DOHH2 (cell line): Measurements from ENCODE around the gene SPOCK1.

Source experiments
- H3F3A ChIP-seq: fragments of 200-600 bp; sonication (generic), shearing (Covaris generic); 2 replicates; pipeline ENCODE4 v1.6.0; 2016; ENCODE audit warnings: antibody characterized with exemption, mild to moderate bottlenecking; ENCODE audit not compliant: control insufficient read depth, insufficient read depth
- H3K27ac ChIP-seq: fragments of 200-600 bp; sonication (generic); 2 replicates; pipeline ENCODE4 v1.5.1; 2014; ENCODE audit warnings: low read depth, mild to moderate bottlenecking, low read length, moderate library complexity
- H3K27me3 ChIP-seq: fragments of 200-600 bp; sonication (generic); 2 replicates; pipeline ENCODE4 v1.6.1; 2014; ENCODE audit warnings: mild to moderate bottlenecking, low read length, mixed read lengths; ENCODE audit not compliant: control insufficient read depth
- H3K36me3 ChIP-seq: fragments of 200-600 bp; sonication (generic); 2 replicates; pipeline ENCODE4 v1.6.1; 2014; ENCODE audit warnings: mild to moderate bottlenecking, low read length, moderate library complexity, mixed read lengths; ENCODE audit not compliant: control insufficient read depth
- H3K4me1 ChIP-seq: fragments of 200-600 bp; sonication (generic); 2 replicates; pipeline ENCODE4 v1.6.1; 2014; ENCODE audit warnings: mild to moderate bottlenecking, low read length, mixed read lengths; ENCODE audit not compliant: control insufficient read depth
- H3K4me2 ChIP-seq: fragments of 200-600 bp; sonication (generic); 2 replicates; pipeline ENCODE4 v1.6.0; 2014; ENCODE audit warnings: mild to moderate bottlenecking, low read length, moderate library complexity
- H3K4me3 ChIP-seq: fragments of 200-600 bp; sonication (generic); 2 replicates; pipeline ENCODE4 v1.5.1; 2014; ENCODE audit warnings: mild to moderate bottlenecking, low read length, mixed read lengths
- H3K79me2 ChIP-seq: fragments of 200-600 bp; sonication (generic); 2 replicates; pipeline ENCODE4 v1.6.1; 2014; ENCODE audit warnings: mild to moderate bottlenecking, low read length, mixed read lengths; ENCODE audit not compliant: control insufficient read depth
- H3K9me2 ChIP-seq: fragments of 200-600 bp; sonication (generic); replicated peaks from 2 replicates; pipeline ENCODE4 v1.6.1; 2014; ENCODE audit warnings: mild to moderate bottlenecking, low read length, mixed read lengths; ENCODE audit not compliant: control insufficient read depth
- H3K9me3 ChIP-seq: fragments of 200-600 bp; sonication (generic); 2 replicates; pipeline ENCODE4 v1.6.1; 2014; ENCODE audit warnings: antibody characterized with exemption, low read length, mixed read lengths; ENCODE audit not compliant: control insufficient read depth, insufficient read depth
- H4K20me1 ChIP-seq: fragments of 200-600 bp; sonication (generic); 2 replicates; pipeline ENCODE4 v1.6.0; 2014; ENCODE audit warnings: low read depth, mild to moderate bottlenecking, antibody characterized with exemption, low read length, moderate library complexity; ENCODE audit not compliant: control insufficient read depth, insufficient read depth
- EZH2phosphoT487 ChIP-seq: fragments of 200-600 bp; sonication (generic); IDR thresholded peaks from 2 replicates; pipeline ENCODE4 v1.6.1; 2017; ENCODE audit warnings: borderline replicate concordance, mild to moderate bottlenecking, antibody characterized with exemption, low read length, moderate library complexity, mixed read lengths
- TF ChIP-seq, protein P1 (sequence below): fragments of 200-600 bp; sonication (generic); IDR thresholded peaks from one replicate; pipeline ENCODE4 v1.5.1; 2014; ENCODE audit warnings: antibody characterized with exemption, mild to moderate bottlenecking, low read depth, low read length; ENCODE audit not compliant: poor library complexity, severe bottlenecking

Gene SPOCK1

DNA sequence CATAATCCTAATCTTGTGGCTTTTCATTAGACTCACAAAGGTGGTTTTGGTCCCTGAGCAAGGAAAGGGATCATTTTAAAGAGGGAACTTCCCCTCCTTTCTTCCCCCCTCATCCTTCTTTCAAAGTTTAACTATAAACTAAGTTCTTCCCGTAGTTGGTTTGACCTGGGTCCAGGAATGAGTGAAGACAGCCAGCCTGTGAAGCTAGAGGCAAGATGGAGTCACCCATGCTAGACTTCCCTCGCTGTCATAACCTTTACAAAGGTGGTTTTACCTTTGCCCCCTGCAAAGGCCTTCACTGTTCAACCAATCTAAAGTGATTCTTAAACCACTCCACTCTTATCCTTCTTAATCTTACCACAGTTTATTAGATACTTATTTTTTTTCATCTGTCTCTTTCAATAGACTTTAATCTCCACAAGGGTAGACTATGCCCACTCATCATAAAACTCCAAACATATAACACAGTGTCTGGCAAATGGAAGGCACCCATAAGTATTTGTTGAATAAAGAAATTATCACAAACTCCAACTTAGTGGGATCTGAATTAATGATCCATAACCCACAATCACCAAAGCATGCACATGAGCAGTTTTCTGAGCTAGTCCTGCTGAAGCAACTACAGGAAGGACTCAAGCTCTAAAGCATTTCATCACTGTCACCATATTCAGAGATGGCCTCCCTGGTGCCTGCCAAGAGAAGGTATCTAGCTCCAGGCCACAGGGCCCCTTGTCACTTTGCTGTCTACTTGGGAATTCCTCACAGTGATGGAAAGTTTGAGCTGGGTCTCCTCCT lies 369.0 kb downstream of the SPOCK1 start:
- H3K9me2 ChIP-seq: no peaks in the 10 kb centered on the region

DNA sequence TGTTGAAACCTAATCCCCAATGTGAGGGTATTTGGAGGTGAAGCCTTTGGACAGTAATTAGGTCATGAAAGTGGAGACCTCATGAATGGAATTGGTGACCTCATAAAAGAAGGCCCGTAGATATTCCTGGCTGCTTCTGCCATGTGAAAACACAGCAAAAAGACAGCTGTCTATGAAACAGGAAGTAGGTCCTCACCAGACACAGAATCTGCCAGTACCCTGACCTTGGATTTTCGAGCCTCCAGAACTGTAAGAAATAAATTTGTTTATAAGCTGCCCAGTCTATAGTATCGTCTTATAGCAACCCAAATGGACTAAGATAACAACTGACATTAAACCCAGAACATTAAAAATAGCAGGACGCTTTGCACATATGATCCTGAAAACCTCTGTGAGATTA lies 371.1 kb downstream of the SPOCK1 start:
- Histone ChIP-seq H3K79me2 (no peaks in the 10 kb centered on the region), H3K9me2 (no peaks in the 10 kb centered on the region), H3K36me3 (no peaks in the 10 kb centered on the region), H4K20me1 (no peaks in the 10 kb centered on the region), H3K4me2 (no peak overlapping the region), H3K27ac (no peak overlapping the region), H3F3A (no peaks in the 10 kb centered on the region), H3K4me3 (no peak overlapping the region), H3K4me1 (peaks cover 24% of the 10 kb centered on the region), H3K27me3 (no peaks in the 10 kb centered on the region), H3K9me3 (peaks cover 13% of the 10 kb centered on the region; the same call in 1 of the 2 replicates)
- TF ChIP-seq EZH2phosphoT487: no peak
- TF ChIP-seq, protein P1, sequence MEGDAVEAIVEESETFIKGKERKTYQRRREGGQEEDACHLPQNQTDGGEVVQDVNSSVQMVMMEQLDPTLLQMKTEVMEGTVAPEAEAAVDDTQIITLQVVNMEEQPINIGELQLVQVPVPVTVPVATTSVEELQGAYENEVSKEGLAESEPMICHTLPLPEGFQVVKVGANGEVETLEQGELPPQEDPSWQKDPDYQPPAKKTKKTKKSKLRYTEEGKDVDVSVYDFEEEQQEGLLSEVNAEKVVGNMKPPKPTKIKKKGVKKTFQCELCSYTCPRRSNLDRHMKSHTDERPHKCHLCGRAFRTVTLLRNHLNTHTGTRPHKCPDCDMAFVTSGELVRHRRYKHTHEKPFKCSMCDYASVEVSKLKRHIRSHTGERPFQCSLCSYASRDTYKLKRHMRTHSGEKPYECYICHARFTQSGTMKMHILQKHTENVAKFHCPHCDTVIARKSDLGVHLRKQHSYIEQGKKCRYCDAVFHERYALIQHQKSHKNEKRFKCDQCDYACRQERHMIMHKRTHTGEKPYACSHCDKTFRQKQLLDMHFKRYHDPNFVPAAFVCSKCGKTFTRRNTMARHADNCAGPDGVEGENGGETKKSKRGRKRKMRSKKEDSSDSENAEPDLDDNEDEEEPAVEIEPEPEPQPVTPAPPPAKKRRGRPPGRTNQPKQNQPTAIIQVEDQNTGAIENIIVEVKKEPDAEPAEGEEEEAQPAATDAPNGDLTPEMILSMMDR: no peak

More for the DNA sequence above, 369.0 kb downstream of the SPOCK1 start:
- Histone ChIP-seq H3K4me2 (no peak overlapping the region), H3K36me3 (no peaks in the 10 kb centered on the region), H3K4me3 (no peak overlapping the region), H3K27ac (no peak overlapping the region), H3K79me2 (no peaks in the 10 kb centered on the region), H3K9me3 (peaks cover 13% of the 10 kb centered on the region; the same call in 1 of the 2 replicates), H4K20me1 (no peaks in the 10 kb centered on the region), H3K27me3 (no peaks in the 10 kb centered on the region), H3K4me1 (peaks cover 11% of the 10 kb centered on the region), H3F3A (no peaks in the 10 kb centered on the region)
- TF ChIP-seq EZH2phosphoT487: no peak
- TF ChIP-seq, protein P1: no peak

DNA sequence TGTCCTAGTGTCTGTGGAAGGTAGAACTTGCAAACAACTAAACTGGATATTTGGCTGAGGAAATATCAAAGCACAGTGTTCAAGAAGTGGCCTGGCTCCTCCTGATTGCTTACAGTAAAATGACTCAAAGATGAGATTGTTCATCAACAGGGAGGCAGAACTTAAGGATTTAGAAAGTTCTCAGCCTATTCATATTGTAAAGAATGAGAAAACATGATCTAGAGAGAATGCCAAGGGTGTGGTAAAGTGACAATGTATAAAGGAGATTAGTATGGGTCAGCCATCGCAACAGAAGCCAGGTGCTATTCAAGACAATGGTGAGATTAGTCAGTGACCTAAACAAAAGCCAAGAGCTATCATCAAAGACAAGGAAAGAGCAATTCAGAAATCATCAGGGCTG lies 372.3 kb downstream of the SPOCK1 start:
- no peak for TF ChIP-seq EZH2phosphoT487
- TF ChIP-seq, protein P1: no peak
- Histone ChIP-seq H3K4me3 (no peak overlapping the region), H3K27ac (no peak overlapping the region), H3K9me3 (peaks cover 13% of the 10 kb centered on the region; the same call in 1 of the 2 replicates), H3K79me2 (no peaks in the 10 kb centered on the region), H3K27me3 (no peaks in the 10 kb centered on the region), H3K4me1 (peaks cover 24% of the 10 kb centered on the region), H4K20me1 (no peaks in the 10 kb centered on the region), H3K9me2 (no peaks in the 10 kb centered on the region), H3F3A (no peaks in the 10 kb centered on the region), H3K4me2 (no peak overlapping the region), H3K36me3 (no peaks in the 10 kb centered on the region)
